ENCODE measurements around the gene ATG4C.
"Not testable (repeated sequence)": the region's sequence is repeated elsewhere in the genome, so short reads cannot be mapped to it uniquely, and the experiment has no call there.

Gene ATG4C

GRCh38 chr1:62810420-62811274, 26.7 kb downstream of the ATG4C start:
- Histone ChIP-seq H3K9me3 (ENCODE audit: insufficient read depth, low read depth, low read length) (no peaks in the 10 kb centered on the region), H3K4me1 (ENCODE audit: insufficient read depth, low read length) (peaks cover 7% of the 10 kb centered on the region; the same call in 1 of the 2 replicates), H3K9ac (ENCODE audit: low read depth, low read length) (no peak overlapping the region), H3K4me3 (ENCODE audit: low read length) (no peak overlapping the region), H3K27ac (ENCODE audit: low read depth, low read length) (no peak overlapping the region), H3K36me3 (ENCODE audit: insufficient read depth, low read length) (peaks cover 16% of the 10 kb centered on the region), H3K27me3 (ENCODE audit: insufficient read depth, low read length) (no peaks in the 10 kb centered on the region)
- WGBS, result 93% methylated on average over 6 of the region's 6 CpGs

- Histone ChIP-seq H3K4me1 (ENCODE audit: insufficient read depth, low read length) (no peaks in the 10 kb centered on the region), H3K27me3 (ENCODE audit: insufficient read depth, low read length) (no peaks in the 10 kb centered on the region), H3K9me3 (ENCODE audit: insufficient read depth, low read depth, low read length) (no peaks in the 10 kb centered on the region), H3K4me3 (ENCODE audit: low read length) (no peak overlapping the region), H3K36me3 (ENCODE audit: insufficient read depth, low read length) (peaks cover 7% of the 10 kb centered on the region; the same call in 1 of the 2 replicates), H3K27ac (ENCODE audit: low read depth, low read length) (no peak overlapping the region), H3K9ac (ENCODE audit: low read depth, low read length) (no peak overlapping the region)
- WGBS, result 95% methylated on average over 2 of the region's 4 CpGs
Measured at GRCh38 chr1:62823556-62823955, 39.6 kb downstream of the ATG4C start.

GRCh38 chr1:62826901-62827300, 43.0 kb downstream of the ATG4C start:
- WGBS, result 95% methylated on average over 2 of the region's 2 CpGs
- H3K27ac ChIP-seq (ENCODE audit: low read depth, low read length), result no peak overlapping the region
- no peaks in the 10 kb centered on the region for H3K4me1 ChIP-seq (ENCODE audit: insufficient read depth, low read length)

GRCh38 chr1:62827786-62828185, 43.9 kb downstream of the ATG4C start:
- H3K9ac ChIP-seq (ENCODE audit: low read depth, low read length); H3K36me3 ChIP-seq (ENCODE audit: insufficient read depth, low read length); H3K4me3 ChIP-seq (ENCODE audit: low read length); H3K27me3 ChIP-seq (ENCODE audit: insufficient read depth, low read length); H3K4me1 ChIP-seq (ENCODE audit: insufficient read depth, low read length); H3K9me3 ChIP-seq (ENCODE audit: insufficient read depth, low read depth, low read length); H3K27ac ChIP-seq (ENCODE audit: low read depth, low read length): not testable (repeated sequence)
- 85% methylated on average over 2 of the region's 2 CpGs for WGBS

More at GRCh38 chr1:62826901-62827300, 43.0 kb downstream of the ATG4C start:
- H3K9me3 ChIP-seq (ENCODE audit: insufficient read depth, low read depth, low read length), result no peaks in the 10 kb centered on the region
- H3K4me3 ChIP-seq (ENCODE audit: low read length), result no peak overlapping the region
- no peaks in the 10 kb centered on the region for H3K36me3 ChIP-seq (ENCODE audit: insufficient read depth, low read length)
- H3K9ac ChIP-seq (ENCODE audit: low read depth, low read length), result no peak overlapping the region
- no peaks in the 10 kb centered on the region for H3K27me3 ChIP-seq (ENCODE audit: insufficient read depth, low read length)

DNA sequence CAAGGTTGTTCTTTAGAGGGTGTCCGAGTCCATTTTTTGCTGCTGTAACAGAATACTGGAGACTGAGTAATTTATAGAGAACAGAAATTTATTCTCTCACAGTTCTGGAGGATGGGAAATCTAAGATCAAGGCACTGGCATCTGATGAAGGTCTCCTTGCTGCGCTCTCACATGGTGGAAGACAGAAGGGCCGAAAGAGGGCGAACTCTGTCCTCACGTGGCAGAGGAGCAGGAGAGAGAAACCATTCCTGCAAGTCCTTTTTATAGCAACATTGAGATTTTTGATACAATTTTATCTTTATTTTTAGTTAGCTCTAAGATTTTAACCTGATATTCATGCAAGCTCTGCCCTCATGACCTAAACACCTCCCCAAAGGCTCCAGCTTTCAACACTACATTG, 48.3 kb downstream of the ATG4C start:
- Histone ChIP-seq H3K27ac (ENCODE audit: low read depth, low read length) (no peak overlapping the region), H3K4me3 (ENCODE audit: low read length) (no peak overlapping the region), H3K4me1 (ENCODE audit: insufficient read depth, low read length) (no peaks in the 10 kb centered on the region), H3K9ac (ENCODE audit: low read depth, low read length) (no peak overlapping the region), H3K36me3 (ENCODE audit: insufficient read depth, low read length) (peaks cover 9% of the 10 kb centered on the region), H3K27me3 (ENCODE audit: insufficient read depth, low read length) (no peaks in the 10 kb centered on the region), H3K9me3 (ENCODE audit: insufficient read depth, low read depth, low read length) (no peaks in the 10 kb centered on the region)
- 73% methylated on average over 5 of the region's 5 CpGs for WGBS

DNA sequence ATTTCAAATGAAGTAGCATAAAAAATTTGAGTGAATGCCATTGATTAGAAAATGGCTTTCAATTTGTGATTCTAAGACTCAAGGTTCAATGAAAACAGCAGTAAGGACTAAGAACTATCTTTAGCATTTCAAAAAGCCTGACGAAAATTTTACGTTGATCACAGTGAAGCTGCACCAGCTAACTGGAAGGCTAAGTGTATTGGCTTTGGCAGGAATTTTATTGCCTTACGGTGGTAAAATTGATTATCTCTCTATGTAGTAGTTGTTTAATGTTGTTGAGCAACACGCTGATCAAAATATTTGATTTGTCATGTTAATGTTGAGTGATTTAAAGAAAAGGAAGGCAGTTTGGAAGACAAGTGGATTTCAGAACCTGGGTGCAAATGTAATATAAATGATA, 49.6 kb downstream of the ATG4C start:
- H3K27me3 ChIP-seq (ENCODE audit: insufficient read depth, low read length), result no peaks in the 10 kb centered on the region
- no peak overlapping the region for H3K9ac ChIP-seq (ENCODE audit: low read depth, low read length)
- no peaks in the 10 kb centered on the region for H3K4me1 ChIP-seq (ENCODE audit: insufficient read depth, low read length)
- H3K36me3 ChIP-seq (ENCODE audit: insufficient read depth, low read length), result peaks cover 9% of the 10 kb centered on the region
- no peak overlapping the region for H3K27ac ChIP-seq (ENCODE audit: low read depth, low read length)
- WGBS, result 89% methylated on average over 4 of the region's 4 CpGs
- H3K9me3 ChIP-seq (ENCODE audit: insufficient read depth, low read depth, low read length), result no peaks in the 10 kb centered on the region
- H3K4me3 ChIP-seq (ENCODE audit: low read length), result no peak overlapping the region

- no peaks in the 10 kb centered on the region for H3K27me3 ChIP-seq (ENCODE audit: insufficient read depth, low read length)
- no peak overlapping the region for H3K27ac ChIP-seq (ENCODE audit: low read depth, low read length)
- WGBS, result no CpG with 5 or more reads among the region's 1 CpG
- no peak overlapping the region for H3K9ac ChIP-seq (ENCODE audit: low read depth, low read length)
- no peaks in the 10 kb centered on the region for H3K9me3 ChIP-seq (ENCODE audit: insufficient read depth, low read depth, low read length)
- H3K4me3 ChIP-seq (ENCODE audit: low read length), result no peak overlapping the region
- H3K36me3 ChIP-seq (ENCODE audit: insufficient read depth, low read length), result peaks cover 9% of the 10 kb centered on the region
- H3K4me1 ChIP-seq (ENCODE audit: insufficient read depth, low read length), result no peaks in the 10 kb centered on the region
Measured at GRCh38 chr1:62834400-62834961, 50.5 kb downstream of the ATG4C start.

DNA sequence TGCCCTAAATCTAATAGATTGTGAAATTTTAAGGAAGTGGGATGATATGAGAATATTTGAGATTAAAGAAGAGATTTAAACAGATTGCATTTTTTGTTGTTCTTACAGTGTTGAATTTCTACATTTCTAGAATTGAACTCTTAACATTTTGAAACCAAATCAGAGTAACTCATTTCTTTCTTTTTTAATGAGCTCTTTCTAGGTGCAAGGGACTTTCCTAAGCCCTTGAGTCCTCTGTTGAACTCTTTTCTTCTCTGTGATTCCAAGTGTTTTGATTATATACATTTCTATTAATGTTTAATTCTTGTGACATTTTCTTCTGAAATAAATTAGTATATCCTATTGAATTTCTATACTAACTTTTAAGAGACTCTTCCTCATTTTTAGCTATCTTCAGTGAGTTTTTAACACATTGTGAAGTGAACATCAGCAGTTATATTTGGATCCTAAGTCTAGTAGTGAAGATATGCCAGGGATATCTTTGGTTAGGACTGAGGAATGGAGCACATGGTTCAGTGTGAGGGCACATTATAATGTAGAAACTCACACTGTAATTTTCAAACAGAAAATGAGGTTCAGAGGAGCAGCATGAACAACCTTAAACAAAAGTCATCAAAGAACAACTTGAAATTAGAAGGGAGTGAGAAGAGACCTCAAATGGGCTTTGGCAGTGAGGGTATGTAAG, 53.1 kb downstream of the ATG4C start:
- H3K9me3 ChIP-seq (ENCODE audit: insufficient read depth, low read depth, low read length), result no peaks in the 10 kb centered on the region
- H3K9ac ChIP-seq (ENCODE audit: low read depth, low read length), result no peak overlapping the region
- no peaks in the 10 kb centered on the region for H3K27me3 ChIP-seq (ENCODE audit: insufficient read depth, low read length)
- H3K4me1 ChIP-seq (ENCODE audit: insufficient read depth, low read length), result peaks cover 8% of the 10 kb centered on the region; the same call in 1 of the 2 replicates
- no peak overlapping the region for H3K4me3 ChIP-seq (ENCODE audit: low read length)
- H3K36me3 ChIP-seq (ENCODE audit: insufficient read depth, low read length), result peaks cover 9% of the 10 kb centered on the region
- H3K27ac ChIP-seq (ENCODE audit: low read depth, low read length), result no peak overlapping the region

DNA sequence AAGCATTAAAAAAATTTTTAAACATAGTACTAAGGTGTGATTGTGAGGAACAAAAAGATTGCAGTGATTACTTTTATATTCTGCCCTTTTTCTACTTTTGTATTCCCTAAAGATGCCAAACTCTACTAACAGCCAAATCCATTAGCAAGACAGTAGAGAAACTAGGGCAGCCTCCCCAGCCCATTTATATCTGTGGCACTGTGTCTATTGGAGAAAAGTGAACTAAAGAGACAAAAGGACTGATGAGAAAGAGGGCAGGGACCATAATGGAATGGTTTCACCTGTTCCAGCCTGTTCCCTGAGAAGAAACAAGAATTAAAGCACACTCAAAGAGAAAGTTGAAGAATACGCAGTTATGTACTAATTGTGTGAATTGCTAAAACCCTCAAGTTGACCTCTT, 56.6 kb downstream of the ATG4C start:
- Histone ChIP-seq H3K4me3 (ENCODE audit: low read length) (no peak overlapping the region), H3K36me3 (ENCODE audit: insufficient read depth, low read length) (no peaks in the 10 kb centered on the region), H3K27me3 (ENCODE audit: insufficient read depth, low read length) (no peaks in the 10 kb centered on the region), H3K27ac (ENCODE audit: low read depth, low read length) (no peak overlapping the region), H3K4me1 (ENCODE audit: insufficient read depth, low read length) (peaks cover 8% of the 10 kb centered on the region; the same call in 1 of the 2 replicates), H3K9me3 (ENCODE audit: insufficient read depth, low read depth, low read length) (no peaks in the 10 kb centered on the region), H3K9ac (ENCODE audit: low read depth, low read length) (no peak overlapping the region)
- WGBS, result no CpG with 5 or more reads among the region's 1 CpG

DNA sequence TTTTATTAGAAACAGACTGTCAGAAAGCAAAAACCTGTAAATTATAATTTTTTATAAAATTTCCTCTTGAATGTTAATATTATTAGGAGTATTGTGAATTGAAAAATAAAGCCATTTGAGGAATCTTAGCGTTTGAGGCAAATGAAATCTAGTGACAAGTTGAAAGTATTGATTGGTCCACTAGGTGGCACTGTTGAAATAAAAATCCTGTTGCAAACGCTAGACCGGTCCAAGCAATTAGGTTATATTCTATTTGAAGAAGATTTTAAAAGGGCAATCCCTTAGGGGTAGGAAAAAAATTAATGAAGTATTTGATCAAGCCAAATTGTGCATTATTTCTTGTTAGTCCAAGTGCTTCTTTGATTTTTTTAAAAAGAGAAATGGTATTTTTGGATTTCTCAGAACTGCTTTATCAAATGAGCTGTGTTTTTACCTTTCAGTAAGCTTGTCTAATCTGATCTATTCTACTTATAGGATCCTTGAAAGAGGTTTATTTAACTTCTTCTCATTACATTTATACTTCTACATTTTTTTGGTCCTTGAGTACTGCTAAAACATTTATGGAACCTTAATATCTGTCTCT, 57.7 kb downstream of the ATG4C start:
- WGBS, result 20% methylated on average over 3 of the region's 3 CpGs
- H3K9ac ChIP-seq (ENCODE audit: low read depth, low read length), result no peak overlapping the region
- H3K9me3 ChIP-seq (ENCODE audit: insufficient read depth, low read depth, low read length), result no peaks in the 10 kb centered on the region
- H3K27me3 ChIP-seq (ENCODE audit: insufficient read depth, low read length), result no peaks in the 10 kb centered on the region
- H3K36me3 ChIP-seq (ENCODE audit: insufficient read depth, low read length), result no peaks in the 10 kb centered on the region
- H3K27ac ChIP-seq (ENCODE audit: low read depth, low read length), result no peak overlapping the region
- H3K4me3 ChIP-seq (ENCODE audit: low read length), result no peak overlapping the region
- peaks cover 8% of the 10 kb centered on the region; the same call in 1 of the 2 replicates for H3K4me1 ChIP-seq (ENCODE audit: insufficient read depth, low read length)

GRCh38 chr1:62844030-62844429, 60.1 kb downstream of the ATG4C start:
- Histone ChIP-seq H3K4me1 (ENCODE audit: insufficient read depth, low read length) (peaks cover 8% of the 10 kb centered on the region; the same call in 1 of the 2 replicates), H3K9ac (ENCODE audit: low read depth, low read length) (no peak overlapping the region), H3K27ac (ENCODE audit: low read depth, low read length) (no peak overlapping the region), H3K4me3 (ENCODE audit: low read length) (no peak overlapping the region), H3K9me3 (ENCODE audit: insufficient read depth, low read depth, low read length) (no peaks in the 10 kb centered on the region), H3K27me3 (ENCODE audit: insufficient read depth, low read length) (no peaks in the 10 kb centered on the region), H3K36me3 (ENCODE audit: insufficient read depth, low read length) (no peaks in the 10 kb centered on the region)

Measured in HUES64 (cell line).